Spleen (tissue), 7 donors: ENCODE measurements around the gene MAST2.

Source experiments
- CTCF ChIP-seq, 11 experiments: fragments of 200-600 bp in 7 of 11; fragments of 450-650 bp in 4 of 11; sonication (generic) in 4 of 11; IDR thresholded peaks in 8 of 11; conservative IDR thresholded peaks in 3 of 11; 1 replicate in 7 of 11; 2 replicates in 4 of 11; pipeline versions ENCODE4 v1.4.0 to v1.8.0; 2016 to 2021; ENCODE audit warnings: antibody characterized with exemption in 11 of 11, inconsistent platforms in 4 of 11, mild to moderate bottlenecking in 1 of 11
- POLR2A ChIP-seq, 3 donors: fragments of 450-650 bp; IDR thresholded peaks; one replicate each; pipeline ENCODE4 v1.5.1; 2017; ENCODE audit warnings: antibody characterized with exemption in 3 of 3, mild to moderate bottlenecking in 1 of 3
- donor health status: DM: no; HTN: no; CAD: no; lungs with moderate emphysema.
- donor health status: DM: no; HTN: no; CAD: no.
- donor health status: DM: no; HTN: no; CAD: no.

- TF ChIP-seq CTCF (IDR thresholded peaks at IDR 0.05 in 8 of 11, conservative IDR thresholded peaks at IDR 0.05 in 3 of 11) (no peak), POLR2A (IDR thresholded peaks at IDR 0.05) (no peak)
These were observed 91.5 kb downstream of the MAST2 start for GRCh38 chr1:45894921-45895320.
